Fibroblast of mammary gland (primary cell): ENCODE data around the gene RPS24.

ENCODE experiments used
- DNase-seq: peaks from one replicate; pipeline ENCODE4 v3.0.0-alpha.2; 2010; ENCODE audit warnings: low read depth
- H3K4me3 ChIP-seq: 2 replicates; pipeline ENCODE4 v1.5.1; 2011; ENCODE audit warnings: low read depth, mild to moderate bottlenecking, low read length, moderate library complexity; ENCODE audit not compliant: control insufficient read depth
- CTCF ChIP-seq: conservative IDR thresholded peaks from 2 replicates; pipeline ENCODE4 v1.5.1; 2011; ENCODE audit warnings: low read depth, low read length, inconsistent platforms; ENCODE audit not compliant: control insufficient read depth, insufficient read depth

RPS24 gene

GRCh38 chr10:78011065-78011464 is 22.6 kb upstream of the RPS24 start:
- no peak for DNase-seq
- no peak for TF ChIP-seq CTCF
- no peak overlapping the region for H3K4me3 ChIP-seq

GRCh38 chr10:78013564-78013963 is 20.1 kb upstream of the RPS24 start:
- no peak overlapping the region for H3K4me3 ChIP-seq
- TF ChIP-seq CTCF = no peak
- no peak for DNase-seq

GRCh38 chr10:78015546-78015945 is 18.1 kb upstream of the RPS24 start:
- DNase-seq = no peak
- TF ChIP-seq CTCF = no peak
- no peak overlapping the region for H3K4me3 ChIP-seq

- no peak for DNase-seq
- TF ChIP-seq CTCF = no peak
Observed at GRCh38 chr10:78017856-78018255, 15.8 kb upstream of the RPS24 start.

GRCh38 chr10:78019264-78019663 is 14.4 kb upstream of the RPS24 start:
- H3K4me3 ChIP-seq = no peak overlapping the region
- TF ChIP-seq CTCF = no peak
- DNase-seq = no peak

More at GRCh38 chr10:78017856-78018255, 15.8 kb upstream of the RPS24 start:
- H3K4me3 ChIP-seq = no peak overlapping the region

GRCh38 chr10:78021201-78021600 is 12.5 kb upstream of the RPS24 start:
- no peak for TF ChIP-seq CTCF
- H3K4me3 ChIP-seq = no peak overlapping the region
- DNase-seq = no peak

GRCh38 chr10:78023741-78024140 is 9.9 kb upstream of the RPS24 start:
- no peak for TF ChIP-seq CTCF
- H3K4me3 ChIP-seq = no peak overlapping the region
- no peak for DNase-seq
